ENCODE results near the gene GPR156. TPM values are rescaled to one million over a fixed set of nuclear protein-coding genes. Genes with fewer than 3 reads are reported as not detected.

Gene GPR156
- total RNA-seq, 1 experiment from 2014 or later = 0.15 TPM

- TF ChIP-seq POLR2A (IDR thresholded peaks at IDR 0.05; ENCODE audit: borderline replicate concordance, extremely low read depth, insufficient read depth, insufficient read length) = no peak
- TF ChIP-seq ELF1 (IDR thresholded peaks at IDR 0.05; ENCODE audit: borderline replicate concordance, low read depth) = no peak
- TF ChIP-seq ATF3 (IDR thresholded peaks at IDR 0.05) = no peak
- no peak for TF ChIP-seq ZBTB33 (IDR thresholded peaks at IDR 0.05; ENCODE audit: extremely low read depth, insufficient replicate concordance, low read length)
- TF ChIP-seq CBX3 (IDR thresholded peaks at IDR 0.05; ENCODE audit: low read depth) = no peak
- TF ChIP-seq EGR1 (IDR thresholded peaks at IDR 0.05; ENCODE audit: low read depth) = no peak
- no peak for TF ChIP-seq YY1 (IDR thresholded peaks at IDR 0.05; ENCODE audit: extremely low read depth, insufficient replicate concordance, low read depth, low read length)
These were observed 113.0 kb downstream of the GPR156 start (continued) for GRCh38 chr3:120172070-120172469.

- DNase-seq (ENCODE audit: low read depth, low spot score) (no peak), ATAC-seq (no peak)
- BruUV-seq (replicated peaks) = no TSS peak
- ChIA-PET CTCF (no interaction called here), POLR2A (no interaction called here), RAD21 (ENCODE audit: low non-redundant PET in 1 of 2, low total read pairs in 2 of 2, uncharacterized antibody in 2 of 2, unreplicated experiment in 2 of 2) (no interaction called here)
- H3K9me2 ChIP-seq (ENCODE audit: insufficient read depth) = no peaks in the 10 kb centered on the region
- no peaks in the 10 kb centered on the region for H3K36me3 ChIP-seq (ENCODE audit: control insufficient read depth in 1 of 2, insufficient read depth in 2 of 2, low read length in 2 of 2)
- no peaks in the 10 kb centered on the region for H3K79me2 ChIP-seq (ENCODE audit: insufficient read depth, low read length)
- no peaks in the 10 kb centered on the region for H3K27me3 ChIP-seq (ENCODE audit: insufficient read depth, low read length)
- no peak overlapping the region for H3K27ac ChIP-seq (ENCODE audit: low read depth, low read length)
- no peak overlapping the region for H3K4me2 ChIP-seq (ENCODE audit: low read length)
- no peaks in the 10 kb centered on the region for H4K20me1 ChIP-seq (ENCODE audit: insufficient read depth)
- peaks cover 0 to 17% of the 10 kb centered on the region in 2 experiments; a peak in 2 of 4 replicates for H3K4me1 ChIP-seq (ENCODE audit: control insufficient read depth in 1 of 2, insufficient read depth in 2 of 2, low read length in 2 of 2)
- intact Hi-C loops (cut with micrococcal nuclease) = no loop called here
- H3K4me3 ChIP-seq (replicated peaks in 1 of 2; ENCODE audit: low read depth in 1 of 2, low read length in 2 of 2) = no peak overlapping the region
- H3K9me3 ChIP-seq (ENCODE audit: control insufficient read depth in 1 of 2, insufficient read depth in 1 of 2, low read depth in 1 of 2, low read length in 2 of 2) = no peaks in the 10 kb centered on the region
- H3K9ac ChIP-seq (ENCODE audit: low read length) = no peak overlapping the region
- no peak overlapping the region for H2AFZ ChIP-seq (ENCODE audit: low read depth, low read length, poor library complexity, severe bottlenecking)
- no peak for TF ChIP-seq ATF3 (IDR thresholded peaks at IDR 0.05)
- TF ChIP-seq TCF7L2 (IDR thresholded peaks at IDR 0.05; ENCODE audit: borderline replicate concordance, extremely low read depth, insufficient read depth, insufficient read length) = no peak
- no peak for TF ChIP-seq REST (IDR thresholded peaks at IDR 0.05; ENCODE audit: low read depth)
- TF ChIP-seq POLR2AphosphoS5 (IDR thresholded peaks at IDR 0.05; ENCODE audit: low read depth, low read length) = no peak
- no peak for TF ChIP-seq SIN3A (IDR thresholded peaks at IDR 0.05; ENCODE audit: low read depth)
- no peak for TF ChIP-seq EZH2 (IDR thresholded peaks at IDR 0.05)
- TF ChIP-seq CTCF (IDR thresholded peaks at IDR 0.05 in 2 of 3, conservative IDR thresholded peaks at IDR 0.05 in 1 of 3; ENCODE audit: borderline replicate concordance in 1 of 3, insufficient read depth in 1 of 3, low read depth in 2 of 3, low read length in 2 of 3) = no peak
- no peak for TF ChIP-seq POLR2A (IDR thresholded peaks at IDR 0.05; ENCODE audit: borderline replicate concordance, extremely low read depth, insufficient read depth, insufficient read length)
- TF ChIP-seq JUND (IDR thresholded peaks at IDR 0.05) = no peak
- TF ChIP-seq ZFX (IDR thresholded peaks at IDR 0.05) = no peak
- no peak for TF ChIP-seq CEBPB (IDR thresholded peaks at IDR 0.05; ENCODE audit: low read depth)
These were observed 113.7 kb downstream of the GPR156 start for GRCh38 chr3:120171134-120171873.
